Stimulated activated naive CD4-positive, alpha-beta T cell (primary cell): ENCODE data around the gene GARIN5B.
A peak's percentile ranks its signal among the peaks of the same experiment; 100 is the strongest.
"Not testable (repeated sequence)": the region's sequence is repeated elsewhere in the genome, so short reads cannot be mapped to it uniquely, and the experiment has no call there.

Experiments used
- DNase-seq, 6 experiments: peaks; one replicate each; lab custom pipeline; 2025; lab: John Stamatoyannopoulos, UW

The GARIN5B gene

DNA sequence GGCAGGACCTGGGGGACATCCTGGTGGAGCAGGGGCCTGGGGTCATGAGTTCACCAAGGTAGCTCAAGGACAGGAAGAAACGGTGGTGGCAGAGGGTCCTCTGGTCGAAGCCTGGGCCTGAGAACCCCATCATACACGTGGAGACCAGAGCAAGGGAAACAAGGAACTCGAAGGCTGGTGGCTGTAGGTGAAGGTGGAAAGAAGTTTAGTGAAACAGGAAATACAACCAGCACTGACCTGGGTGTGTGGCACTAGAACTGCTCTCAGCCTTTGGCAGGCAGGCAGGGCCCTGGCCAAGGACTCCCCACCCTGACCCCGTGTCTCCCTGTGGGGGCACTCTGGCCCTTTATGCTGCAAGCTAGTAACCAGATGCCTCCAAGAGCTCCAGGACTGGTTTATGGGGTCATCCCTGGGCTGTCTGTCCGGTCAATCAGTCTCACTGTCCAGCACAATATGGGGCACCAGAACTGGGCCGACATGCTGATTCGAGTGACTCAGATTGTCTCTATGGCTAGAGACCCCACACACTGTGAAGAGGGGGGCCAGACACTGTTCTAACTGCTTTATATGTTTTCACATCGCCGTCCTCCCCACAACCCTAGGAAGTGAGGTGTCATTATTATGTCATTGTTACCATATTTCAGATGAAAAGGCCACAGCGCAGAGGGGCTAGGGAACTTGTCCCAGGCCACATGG, 12.3 kb downstream of the GARIN5B start:
- DNase-seq = no peak

- no peak for DNase-seq
Measured at GRCh38 chr19:55348317-55349034, 14.6 kb downstream of the GARIN5B start.

DNA sequence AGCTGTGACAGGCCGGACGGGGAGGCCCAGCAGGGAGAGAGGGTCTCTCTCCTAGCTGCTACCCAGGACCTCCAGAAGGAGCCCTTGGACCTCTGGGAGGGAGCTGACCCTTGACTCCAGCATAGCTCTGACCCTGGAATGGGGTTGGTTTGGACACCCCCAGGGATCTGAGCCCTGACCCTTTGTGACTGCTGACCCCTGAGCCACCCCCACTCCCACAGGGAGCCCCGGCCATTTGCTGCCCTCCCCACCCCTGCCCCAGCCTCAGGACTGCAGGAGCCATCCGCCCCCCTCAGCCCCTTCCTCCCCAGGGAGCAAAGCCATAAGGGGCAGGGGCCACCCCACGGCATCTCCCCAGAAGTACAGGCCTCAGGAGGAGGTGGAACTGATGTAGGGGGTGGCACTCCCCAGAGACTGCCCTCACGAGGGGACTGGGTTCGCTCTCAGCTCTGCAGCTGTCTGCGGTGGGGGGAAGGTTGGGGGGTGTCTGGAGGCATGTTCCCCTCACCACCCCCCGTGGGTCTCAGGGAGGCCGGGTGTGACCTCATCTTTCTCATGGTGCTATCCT, 15.5 kb downstream of the GARIN5B start:
- no peak for DNase-seq

DNA sequence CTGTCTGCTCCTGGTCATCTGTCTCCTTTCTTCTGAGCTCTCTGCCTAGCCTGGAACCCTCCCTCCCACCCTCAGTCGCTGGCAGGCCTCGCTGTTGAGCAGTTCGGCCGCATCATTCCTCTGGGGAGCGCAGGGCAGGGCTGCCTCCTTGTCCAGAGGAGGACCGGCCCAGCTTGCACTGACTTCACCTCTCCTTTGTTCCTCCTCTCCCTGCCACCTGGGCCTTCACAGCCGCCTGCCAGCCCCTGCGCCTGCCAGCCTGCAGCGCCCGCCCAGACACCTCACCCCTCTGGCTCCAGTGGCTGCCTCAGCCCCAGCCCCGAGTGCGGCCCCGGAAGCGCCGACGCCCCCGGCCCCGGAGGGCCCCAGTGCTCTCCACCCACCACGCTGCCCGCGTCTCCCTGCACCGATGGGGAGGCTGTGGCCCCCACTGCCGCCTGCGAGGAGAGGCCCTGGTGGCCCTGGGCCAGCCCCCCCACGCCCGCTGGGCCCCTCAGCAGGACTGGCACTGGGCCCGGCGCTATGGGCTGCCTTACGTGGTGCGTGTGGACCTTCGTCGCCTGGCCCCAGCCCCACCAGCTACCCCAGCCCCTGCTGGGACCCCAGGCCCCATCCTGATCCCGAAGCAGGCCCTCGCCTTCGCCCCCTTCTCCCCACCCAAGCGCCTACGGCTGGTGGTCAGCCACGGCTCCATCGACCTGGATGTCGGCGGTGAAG, 16.2 kb downstream of the GARIN5B start:
- no peak for DNase-seq

DNA sequence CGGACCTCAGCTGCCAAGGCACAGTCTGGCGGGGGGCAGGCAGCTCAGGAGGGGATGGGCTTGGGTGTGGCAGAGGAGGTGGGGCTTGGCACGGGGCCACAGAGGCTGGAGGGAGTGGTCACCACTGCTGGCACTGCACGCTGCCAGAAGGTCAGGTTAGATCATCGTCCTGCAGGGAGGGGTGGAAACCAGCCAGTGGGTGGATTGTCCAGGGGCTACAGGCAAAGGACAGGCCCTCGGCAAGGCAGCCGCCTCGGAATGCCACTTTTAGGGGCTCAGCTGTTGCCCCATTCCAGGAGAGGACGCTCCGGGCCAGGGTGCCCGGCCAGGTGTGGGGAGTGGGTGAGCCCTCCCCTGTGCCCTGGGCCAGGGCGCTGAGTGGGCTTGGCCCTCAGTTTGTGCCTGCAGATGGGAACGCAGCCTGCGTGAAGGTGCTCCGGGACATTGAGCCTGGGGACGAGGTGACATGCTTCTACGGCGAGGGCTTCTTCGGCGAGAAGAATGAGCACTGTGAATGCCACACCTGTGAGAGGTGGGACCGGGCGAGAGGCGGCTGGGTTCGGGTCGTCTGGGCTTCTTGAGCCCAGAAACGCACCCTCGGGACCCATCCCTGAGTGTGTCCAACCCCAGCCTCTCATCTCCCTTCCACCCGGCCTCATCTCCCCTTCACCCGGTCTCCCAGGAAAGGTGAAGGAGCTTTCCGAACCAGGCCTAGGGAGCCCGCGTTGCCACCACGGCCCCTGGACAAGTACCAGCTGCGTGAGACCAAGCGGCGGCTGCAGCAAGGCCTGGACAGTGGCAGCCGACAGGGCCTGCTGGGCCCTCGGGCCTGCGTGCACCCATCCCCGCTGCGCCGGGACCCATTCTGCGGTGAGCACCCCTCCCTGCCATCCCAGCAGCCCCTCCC, 17.0 kb downstream of the GARIN5B start:
- DNase-seq = no peak

DNA sequence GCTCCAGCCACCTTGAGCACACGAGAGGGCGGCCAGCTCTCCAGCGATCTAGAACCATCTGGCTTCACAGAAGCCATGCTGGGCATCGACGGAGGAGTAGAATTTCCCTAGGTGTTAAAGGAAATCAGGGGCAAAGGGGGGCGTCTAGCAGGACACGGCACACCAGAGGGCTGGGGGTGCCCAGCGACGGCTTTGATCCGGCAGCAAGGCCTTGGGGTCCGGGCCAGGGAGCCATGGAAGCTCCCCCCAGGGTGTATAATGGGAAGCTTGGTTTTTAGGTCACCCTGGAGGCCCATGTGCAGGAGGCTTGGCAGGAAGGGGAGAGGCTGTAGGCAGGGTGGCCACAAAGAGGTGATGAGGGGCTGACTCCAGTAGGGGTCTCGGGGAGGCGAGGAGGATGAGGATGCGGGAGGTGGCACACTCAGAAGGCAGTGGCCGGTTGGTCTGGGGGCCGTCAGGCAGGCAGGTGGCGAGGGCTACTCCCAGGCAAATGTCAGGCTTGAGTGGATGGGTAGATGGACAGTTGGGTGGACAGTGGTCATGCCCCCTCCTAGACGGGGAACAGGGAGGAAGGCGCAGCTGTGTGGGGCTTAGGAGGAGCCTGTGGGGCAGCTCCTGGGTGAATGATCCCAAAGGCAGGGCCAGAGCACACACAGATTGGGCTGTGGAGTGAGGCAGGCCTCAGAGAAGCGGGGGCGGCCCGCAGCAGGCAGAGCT, 17.8 kb downstream of the GARIN5B start:
- no peak for DNase-seq

DNA sequence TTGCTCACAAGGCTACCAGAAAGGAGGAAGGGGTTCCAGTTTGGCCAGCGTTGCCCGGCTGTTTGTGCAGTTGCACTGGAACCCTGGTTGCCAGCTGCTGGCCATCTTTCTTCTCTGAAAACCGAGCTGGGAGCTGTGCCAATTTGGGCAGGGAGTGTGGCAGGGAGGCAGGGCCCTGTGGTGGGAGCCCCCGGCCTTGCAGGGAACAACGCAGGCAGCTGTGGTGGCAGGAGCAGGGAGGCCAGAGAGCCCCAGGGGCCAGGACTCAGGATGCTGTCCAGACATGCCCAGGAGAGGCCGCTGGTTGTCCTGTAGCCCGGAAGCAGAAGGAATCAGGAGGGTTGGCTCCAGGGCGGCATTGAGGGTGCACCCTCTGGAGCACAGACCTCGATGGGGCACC, 18.6 kb downstream of the GARIN5B start:
- DNase-seq = no peak

GRCh38 chr19:55341595-55342531, 21.2 kb downstream of the GARIN5B start:
- DNase-seq = no peak

GRCh38 chr19:55341171-55341588, 21.9 kb downstream of the GARIN5B start:
- DNase-seq = peak in 4 of 6 experiments; percentile 26 to 37 (median 31)

- DNase-seq = peak in 1 of 6 experiments; percentile 21
Measured at GRCh38 chr19:55340784-55341147, 22.3 kb downstream of the GARIN5B start.

DNA sequence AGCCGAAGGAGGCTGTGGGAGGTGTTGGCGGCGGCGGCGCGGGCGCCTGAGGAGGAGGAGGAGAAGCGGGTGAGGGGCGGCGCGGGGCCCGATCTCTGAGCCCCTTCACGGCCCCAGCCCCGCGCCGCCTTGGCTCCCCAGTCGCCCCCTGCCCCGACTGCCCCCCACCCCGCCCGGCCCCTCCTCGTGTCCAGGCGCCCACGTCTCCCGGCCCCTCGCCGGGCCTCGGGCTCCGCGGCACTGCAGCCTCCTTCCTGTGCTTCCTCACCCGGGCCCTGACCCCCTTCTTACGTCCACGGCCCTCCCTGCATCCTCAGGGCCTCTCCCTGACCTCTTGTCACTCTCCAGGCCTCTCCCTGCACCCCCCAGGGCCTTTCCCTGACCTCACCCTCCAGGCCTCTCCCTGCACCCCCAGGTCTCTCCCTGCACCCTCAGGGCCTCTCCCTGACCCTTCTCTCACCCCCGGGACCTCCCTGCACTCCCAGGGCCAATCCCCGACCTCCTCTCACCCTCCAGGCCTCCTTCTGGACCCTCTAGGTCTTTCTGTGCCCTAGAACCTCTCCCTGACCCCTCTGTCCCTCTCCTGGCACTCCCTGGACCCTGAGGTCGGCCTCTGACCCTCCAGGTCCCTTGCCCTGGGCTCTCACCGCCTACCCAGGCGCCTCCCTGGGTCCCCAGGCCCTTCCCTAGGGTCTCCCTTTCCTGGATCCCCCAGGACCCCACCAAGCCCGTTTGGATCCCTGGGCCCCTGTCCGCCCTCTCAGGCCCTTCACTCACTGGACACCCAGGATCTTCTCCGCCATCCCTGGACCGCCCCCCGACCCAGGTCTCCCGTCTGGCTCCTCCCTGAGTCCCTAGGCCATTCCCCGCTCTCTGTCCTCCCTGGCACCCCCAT, 22.9 kb downstream of the GARIN5B start:
- DNase-seq = peak in 2 of 6 experiments; percentile 37 to 53

DNA sequence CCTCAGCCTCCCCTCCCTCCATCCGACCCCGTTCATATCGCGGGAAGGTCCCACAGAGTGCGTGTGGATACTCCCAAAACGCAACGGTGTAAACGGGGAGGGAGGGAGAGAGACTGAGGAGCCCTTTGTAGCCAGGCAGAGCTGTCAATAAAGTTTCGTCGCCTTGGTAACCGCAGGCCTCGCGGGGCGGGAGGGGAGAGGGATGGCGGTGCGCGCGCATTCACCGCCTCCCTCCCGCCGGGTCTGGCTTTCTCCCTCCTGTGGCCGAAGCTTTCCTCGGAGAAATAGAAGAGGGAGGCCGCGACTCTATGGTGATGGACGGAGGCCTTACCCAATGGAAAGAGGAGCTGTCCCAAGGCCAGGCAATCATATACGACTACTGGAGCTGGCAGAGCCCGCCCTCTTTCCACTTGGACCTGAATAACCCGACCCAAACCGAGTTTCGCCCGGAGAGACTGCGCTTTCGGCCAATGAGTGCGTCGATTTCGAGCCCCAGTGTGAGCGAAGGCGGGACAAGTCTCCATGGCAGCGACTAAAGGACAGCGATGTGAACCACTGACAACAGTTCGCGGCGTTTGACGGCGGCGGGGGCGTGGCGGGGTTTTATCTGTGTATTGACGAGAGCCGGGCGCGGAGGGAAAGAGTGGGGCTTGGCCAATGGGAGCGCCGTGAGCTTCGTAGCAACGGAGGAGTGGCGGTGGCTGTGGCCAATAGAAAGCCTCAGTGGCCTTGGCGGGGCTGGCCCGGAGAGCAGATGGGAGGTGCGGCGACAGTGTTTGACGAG, 23.8 kb downstream of the GARIN5B start, which contains the start of gene KMT5C:
Gene KMT5C, plus strand, starts transcription at position 772 of the 784 bp plus-strand sequence. CDS start 2,061 bp downstream, outside the sequence.
- peak; percentile 99 to 100 (median 100) for DNase-seq

DNA sequence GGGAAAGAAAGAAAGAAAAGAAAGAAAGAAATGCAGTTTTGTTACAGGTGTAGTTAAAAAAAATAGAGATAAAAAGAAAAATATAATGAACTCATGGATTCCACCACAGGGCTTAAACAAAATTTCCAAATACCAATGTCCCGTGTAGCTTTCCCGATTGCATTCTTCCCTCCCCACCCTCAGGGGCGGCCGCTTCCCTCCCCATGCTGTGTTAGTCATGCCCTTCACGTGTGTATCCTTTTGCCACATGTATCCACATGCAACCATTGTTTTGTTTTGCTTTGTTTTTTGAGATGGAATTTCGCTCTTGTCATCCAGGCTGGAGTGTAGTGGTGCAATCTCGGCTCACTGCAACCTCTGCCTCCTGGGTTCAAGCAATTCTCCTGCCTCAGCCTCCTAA, 27.0 kb downstream of the GARIN5B start:
- DNase-seq = no peak

GRCh38 chr19:55333870-55334269, 29.2 kb downstream of the GARIN5B start:
- DNase-seq = no peak

DNA sequence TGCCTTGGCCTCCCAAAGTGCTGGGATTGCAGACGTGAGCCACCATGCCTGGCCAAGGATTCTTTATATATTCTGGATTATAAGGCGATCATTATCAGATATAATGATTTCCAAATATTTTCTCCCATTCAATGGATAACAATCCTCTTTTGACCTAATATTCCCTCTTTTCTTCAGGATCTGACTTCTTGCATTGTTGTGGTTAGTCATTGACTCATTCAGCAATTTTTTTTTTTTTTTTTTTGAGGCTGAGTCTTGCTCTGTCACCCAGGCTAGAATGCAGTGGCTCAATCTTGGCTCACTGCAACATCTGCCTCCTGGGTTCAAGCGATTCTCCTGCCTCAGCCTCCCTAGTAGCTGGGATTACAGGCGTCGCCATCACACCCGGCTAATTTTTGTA, 33.3 kb downstream of the GARIN5B start:
- DNase-seq = not testable (repeated sequence)

GRCh38 chr19:55328774-55329318, 34.2 kb downstream of the GARIN5B start:
- not testable (repeated sequence) for DNase-seq

GRCh38 chr19:55325172-55325571, 37.9 kb downstream of the GARIN5B start, which contains the start of gene TMEM150B:
TMEM150B (minus strand) TSS chr19:55325341; CDS start chr19:55321036, 4,305 bp downstream.
- no peak for DNase-seq
